Forelimb muscle (tissue), 1 donor: Measurements from ENCODE around the gene KLHL13. TPM values are rescaled to one million over a fixed set of nuclear protein-coding genes. Genes with fewer than 3 reads are reported as not detected.
"Not testable (repeated sequence)": the region's sequence is repeated elsewhere in the genome, so short reads cannot be mapped to it uniquely, and the experiment has no call there.

Experiments
- DNase-seq: peaks from one replicate; pipeline ENCODE4 v3.0.0-alpha.2; 2013; ENCODE audit warnings: low read depth
- polyA plus RNA-seq: library from polyadenylated mRNA; unstranded; fragments of 120-200 nt; gene quantifications from one replicate; pipeline ENCODE4 v1.2.1, GENCODE V29; 2013; ENCODE audit not compliant: insufficient read length

The KLHL13 gene
- polyA plus RNA-seq, 1 donor = 56.6 TPM

DNA sequence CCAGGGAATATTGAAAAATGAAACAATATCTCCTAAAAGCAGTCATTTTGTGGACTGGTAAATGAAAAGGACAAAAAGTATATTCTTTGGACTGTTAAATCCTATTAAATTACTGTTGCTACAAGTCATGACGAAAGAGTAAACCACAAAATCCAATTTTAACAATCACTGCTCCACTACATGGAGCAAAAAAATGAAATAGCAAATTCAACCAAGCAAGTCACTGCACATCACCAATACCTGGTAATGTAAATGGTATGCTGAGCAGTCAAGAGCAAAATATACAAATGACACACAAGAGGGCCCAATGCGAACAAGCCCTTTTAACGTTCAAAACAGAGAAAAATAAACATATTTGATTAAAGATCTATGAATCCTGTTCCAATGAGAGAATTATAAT, 126.2 kb downstream of the KLHL13 start:
- no peak for DNase-seq

DNA sequence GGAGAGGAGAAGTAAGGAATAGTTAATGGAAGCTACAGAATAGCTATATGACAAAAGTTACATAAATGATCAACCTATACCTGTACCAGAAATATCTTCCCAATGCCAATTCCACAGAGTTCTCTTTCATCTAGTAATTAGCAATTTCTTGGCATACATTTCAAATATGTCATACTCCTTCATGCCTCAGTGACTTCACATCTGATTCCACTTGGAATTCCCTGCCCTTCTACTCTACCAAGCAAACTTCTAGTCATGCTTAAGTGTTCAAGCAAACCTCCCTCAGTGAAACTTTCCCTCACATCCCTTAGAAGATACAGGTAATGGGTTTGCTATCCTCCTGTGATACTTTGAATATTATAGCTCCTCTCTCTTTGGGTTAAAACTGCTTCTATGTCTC, 127.1 kb downstream of the KLHL13 start:
- no peak for DNase-seq

DNA sequence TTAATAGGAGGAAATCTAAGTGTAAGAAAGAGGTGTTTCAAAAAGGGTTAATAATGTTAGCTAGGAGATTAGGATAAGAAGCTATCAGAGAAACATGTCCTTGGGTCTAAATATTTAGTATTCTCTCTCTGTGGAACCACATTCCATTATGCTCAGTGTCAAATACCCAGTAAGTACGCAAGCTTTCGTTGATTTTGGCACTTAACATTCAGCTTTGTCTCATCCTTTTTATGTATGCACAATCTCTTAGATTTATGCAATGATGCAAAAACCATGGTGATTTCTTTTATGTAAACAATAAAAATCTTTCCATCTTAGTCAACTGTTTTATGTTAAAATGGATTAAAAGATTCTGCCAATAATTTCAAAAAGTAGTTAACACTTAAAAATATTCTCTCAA, 129.2 kb downstream of the KLHL13 start:
- no peak for DNase-seq

DNA sequence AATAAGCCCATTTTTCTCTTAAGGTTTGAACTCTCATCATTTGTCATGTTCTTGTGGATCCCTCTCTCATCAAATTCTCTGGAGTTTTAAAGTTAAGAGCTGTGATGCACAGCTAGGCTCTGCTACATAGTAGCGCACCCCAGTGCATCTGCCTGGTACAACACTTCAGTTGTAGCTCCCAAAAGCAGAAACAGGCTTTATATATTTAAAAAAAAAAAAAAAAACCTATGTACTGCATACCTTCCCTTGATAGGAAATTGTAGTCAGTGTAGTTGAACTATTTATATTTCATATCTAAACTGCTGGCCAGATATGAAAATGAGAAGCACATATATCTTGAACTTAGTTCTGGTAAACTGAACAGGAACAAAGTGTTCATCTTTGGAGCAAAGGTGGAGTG, 131.4 kb downstream of the KLHL13 start:
- no peak for DNase-seq

DNA sequence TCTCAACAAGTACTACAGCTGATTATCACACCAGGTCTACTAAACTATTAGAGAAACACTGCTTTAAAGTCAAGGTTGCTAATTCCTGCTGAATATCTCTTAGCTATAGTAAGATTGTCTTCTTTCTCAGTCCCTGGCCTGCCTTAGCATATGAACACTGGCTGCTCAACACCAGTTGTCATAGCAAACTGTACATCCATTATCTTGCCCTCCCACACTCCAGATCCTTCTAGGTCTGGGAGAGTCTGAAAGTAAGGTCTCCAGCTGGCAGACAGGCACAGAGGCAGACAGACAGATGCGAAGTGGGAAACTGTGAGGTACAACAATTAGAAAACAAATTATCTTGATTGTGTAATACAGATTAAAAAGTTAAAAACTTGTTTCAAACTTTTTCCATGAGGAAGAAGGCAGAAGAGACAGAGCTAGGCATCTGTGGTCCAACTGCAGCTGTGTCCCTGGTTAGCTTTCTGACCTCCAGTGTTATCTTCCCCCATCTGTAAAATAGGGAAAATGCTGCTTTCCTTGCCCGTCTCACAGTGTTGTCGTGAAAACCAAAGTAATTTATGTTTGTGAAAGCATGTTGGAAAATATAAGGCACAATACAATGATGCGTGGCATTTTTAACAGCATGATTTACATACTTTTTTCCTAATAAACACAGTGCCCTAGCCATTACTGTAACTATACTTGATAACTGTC, 133.8 kb downstream of the KLHL13 start:
- DNase-seq = no peak

- no peak for DNase-seq
These were observed 138.2 kb downstream of the KLHL13 start for GRCh38 chrX:117978402-117978801.

GRCh38 chrX:117977526-117977925, 139.1 kb downstream of the KLHL13 start:
- no peak for DNase-seq

GRCh38 chrX:117973110-117973807, 143.4 kb downstream of the KLHL13 start:
- DNase-seq = no peak

- no peak for DNase-seq
These were observed 143.9 kb downstream of the KLHL13 start for GRCh38 chrX:117972711-117973109.

GRCh38 chrX:117969782-117970181, 146.8 kb downstream of the KLHL13 start:
- DNase-seq = no peak

DNA sequence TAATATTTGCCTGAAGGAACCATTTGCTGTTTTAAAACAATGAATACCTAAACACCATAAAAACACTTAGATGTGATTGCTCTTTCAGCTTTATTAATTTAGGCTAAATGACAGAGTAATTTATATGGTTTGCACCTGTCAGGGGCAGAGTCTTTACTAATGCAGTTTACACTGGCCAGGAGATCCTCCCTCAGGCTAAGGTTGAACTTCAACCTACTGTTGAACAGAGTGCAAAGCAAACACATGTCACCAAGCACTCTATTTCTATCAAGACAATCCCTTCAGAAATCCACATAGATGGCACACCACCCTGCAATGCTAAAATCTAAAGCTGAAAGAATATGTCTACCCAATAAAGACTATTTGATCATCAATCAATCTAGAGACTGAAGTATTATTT, 147.3 kb downstream of the KLHL13 start:
- DNase-seq = no peak

- DNase-seq = no peak
These were observed 157.6 kb downstream of the KLHL13 start for GRCh38 chrX:117959045-117959444.

DNA sequence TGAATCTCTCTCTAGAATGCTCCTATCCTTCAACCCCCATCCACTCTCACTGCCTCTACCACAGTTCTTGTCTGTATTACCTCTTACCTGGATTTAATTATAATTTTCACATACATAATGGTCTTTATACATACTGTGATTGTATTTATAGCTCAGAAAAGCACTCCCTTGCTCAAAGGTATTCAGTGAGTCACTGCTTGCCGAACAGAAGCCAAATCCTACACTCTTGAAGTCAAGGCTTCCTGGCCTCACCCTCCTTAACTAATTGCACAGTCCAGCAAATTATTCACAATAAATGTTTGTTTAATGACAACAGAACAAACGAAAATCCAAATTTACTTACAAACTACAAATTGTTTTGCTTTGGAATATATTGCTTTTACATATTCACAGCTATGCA, 159.5 kb downstream of the KLHL13 start:
- DNase-seq = no peak

GRCh38 chrX:117939296-117939695, 177.3 kb downstream of the KLHL13 start:
- not testable (repeated sequence) for DNase-seq

DNA sequence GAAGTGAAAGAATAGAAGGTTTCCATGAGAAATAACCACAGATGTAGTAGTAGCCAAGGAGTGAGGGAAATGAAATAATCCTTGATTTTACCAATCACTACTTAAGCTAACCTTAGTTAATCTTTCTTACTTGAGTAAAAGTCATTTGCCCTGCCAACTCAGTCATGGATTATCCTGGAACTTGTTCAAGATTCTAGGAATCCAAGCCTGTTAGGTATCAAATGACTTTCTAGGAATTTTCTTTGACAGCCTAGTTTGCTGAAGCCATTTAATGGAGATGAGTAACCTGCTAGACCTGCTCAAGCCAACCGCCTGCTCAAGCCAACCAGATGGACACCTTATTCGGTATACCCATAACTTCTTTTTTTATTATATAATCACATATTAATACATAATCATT, 180.5 kb downstream of the KLHL13 start:
- DNase-seq = no peak

DNA sequence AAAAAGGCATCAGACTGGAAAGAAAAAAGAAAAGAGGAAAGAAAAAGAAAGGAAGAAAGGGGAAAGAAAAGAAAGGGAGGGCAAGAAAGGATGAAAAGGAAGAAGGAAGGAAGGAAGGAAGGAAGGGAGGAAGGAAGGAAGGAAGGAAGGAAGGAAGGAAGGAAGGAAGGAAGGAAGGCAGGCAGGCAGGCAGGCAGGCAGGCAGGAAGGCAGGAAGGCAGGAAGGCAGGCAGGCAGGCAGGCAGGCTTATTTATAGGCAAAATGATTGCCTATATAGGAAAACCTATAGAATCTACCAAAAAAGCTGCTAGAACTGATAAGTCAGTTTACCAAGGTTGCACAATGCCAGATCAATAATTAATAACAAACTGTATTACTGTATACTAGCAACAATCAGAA, 186.5 kb downstream of the KLHL13 start:
- DNase-seq = not testable (repeated sequence)

DNA sequence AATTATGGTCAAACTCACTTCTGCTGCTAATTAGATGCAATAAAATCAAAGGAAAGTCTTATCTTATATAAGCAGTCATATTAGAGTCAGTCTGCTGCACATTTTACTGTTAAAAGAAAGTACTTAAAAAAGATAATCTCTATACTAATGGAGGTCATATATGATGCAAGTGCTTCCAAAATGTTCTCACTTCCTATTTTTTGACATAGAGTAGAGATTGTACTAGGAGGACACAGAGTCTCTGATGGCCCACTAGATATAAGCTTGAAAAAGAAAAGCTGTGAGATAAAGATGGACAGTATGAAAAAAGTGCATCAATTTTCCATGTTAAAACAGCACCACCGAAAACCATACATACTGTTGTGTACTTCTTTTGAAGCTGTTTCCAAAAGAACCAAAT, 196.9 kb downstream of the KLHL13 start:
- DNase-seq = no peak

- DNase-seq = no peak
These were observed 206.4 kb downstream of the KLHL13 start for GRCh38 chrX:117910216-117910615.

DNA sequence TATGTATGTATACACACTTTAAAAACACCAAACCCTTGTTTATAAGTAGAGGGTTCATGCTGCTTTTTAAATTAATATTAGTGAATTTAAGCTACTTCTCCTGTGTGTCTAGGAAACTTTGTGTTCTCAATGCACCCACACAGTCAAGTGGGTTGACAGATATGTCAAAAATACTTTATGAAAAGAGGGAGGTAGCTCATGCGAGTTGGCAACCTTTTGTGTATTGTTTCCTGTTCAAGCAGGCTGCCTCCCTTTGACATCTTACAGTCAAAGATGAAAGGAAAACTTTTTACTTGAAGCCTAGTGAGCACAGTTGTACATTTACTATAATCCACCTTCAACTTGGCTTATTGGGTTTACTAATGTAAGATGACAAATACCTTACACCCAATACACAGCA, 218.4 kb downstream of the KLHL13 start:
- DNase-seq = no peak

- DNase-seq = no peak
These were observed 221.2 kb downstream of the KLHL13 start for GRCh38 chrX:117895418-117895817.

DNA sequence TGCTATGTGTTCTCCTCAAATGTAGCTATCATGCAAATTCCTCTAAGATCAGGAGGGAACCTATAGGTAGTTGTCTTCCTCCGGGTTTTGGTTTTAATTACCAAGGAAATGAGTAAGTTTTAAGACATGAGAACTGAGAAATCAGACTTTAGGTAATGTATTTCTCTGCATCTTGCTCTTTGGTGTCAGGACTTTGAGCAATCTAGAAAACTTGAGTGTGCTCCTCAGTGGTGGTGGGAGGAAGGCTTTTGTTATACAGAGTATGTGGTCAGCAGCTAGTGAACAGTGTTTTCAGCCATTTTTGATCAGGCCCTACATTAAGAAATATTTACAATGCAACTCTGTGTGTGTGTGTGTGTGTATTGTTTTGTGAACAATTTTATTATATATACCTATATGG, 224.1 kb downstream of the KLHL13 start:
- no peak for DNase-seq

- DNase-seq = no peak
These were observed 244.8 kb downstream of the KLHL13 start for GRCh38 chrX:117871796-117872195.

DNA sequence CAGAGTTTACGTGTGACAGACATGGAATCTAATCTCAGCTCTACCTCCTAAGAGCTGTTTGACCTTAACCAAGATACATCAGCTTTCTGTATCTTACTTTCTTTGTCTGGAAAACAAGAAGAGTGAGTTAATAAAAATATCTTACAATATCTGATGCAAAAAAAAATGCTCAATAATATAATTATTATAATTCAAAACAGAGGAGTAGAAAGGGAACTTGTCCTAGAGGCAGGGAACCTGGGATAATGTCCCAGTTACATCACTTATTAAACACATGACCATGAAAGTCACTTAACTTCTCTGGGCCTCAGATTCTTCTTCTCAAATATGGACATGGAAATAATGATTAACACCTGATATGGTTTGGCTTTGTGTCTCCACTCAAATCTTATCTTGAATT, 256.1 kb downstream of the KLHL13 start:
- no peak for DNase-seq

GRCh38 chrX:117854806-117855205, 261.8 kb downstream of the KLHL13 start:
- DNase-seq = no peak
